GM04504 (cell line): ENCODE results near the gene ESYT1.
A peak's percentile ranks its signal among the peaks of the same experiment; 100 is the strongest.
"Not testable (repeated sequence)": the region's sequence is repeated elsewhere in the genome, so short reads cannot be mapped to it uniquely, and the experiment has no call there.

Experiments used
- DNase-seq: peaks from one replicate; pipeline ENCODE4 v3.0.0-alpha.2; 2012; ENCODE audit warnings: low read depth

The ESYT1 gene

DNA sequence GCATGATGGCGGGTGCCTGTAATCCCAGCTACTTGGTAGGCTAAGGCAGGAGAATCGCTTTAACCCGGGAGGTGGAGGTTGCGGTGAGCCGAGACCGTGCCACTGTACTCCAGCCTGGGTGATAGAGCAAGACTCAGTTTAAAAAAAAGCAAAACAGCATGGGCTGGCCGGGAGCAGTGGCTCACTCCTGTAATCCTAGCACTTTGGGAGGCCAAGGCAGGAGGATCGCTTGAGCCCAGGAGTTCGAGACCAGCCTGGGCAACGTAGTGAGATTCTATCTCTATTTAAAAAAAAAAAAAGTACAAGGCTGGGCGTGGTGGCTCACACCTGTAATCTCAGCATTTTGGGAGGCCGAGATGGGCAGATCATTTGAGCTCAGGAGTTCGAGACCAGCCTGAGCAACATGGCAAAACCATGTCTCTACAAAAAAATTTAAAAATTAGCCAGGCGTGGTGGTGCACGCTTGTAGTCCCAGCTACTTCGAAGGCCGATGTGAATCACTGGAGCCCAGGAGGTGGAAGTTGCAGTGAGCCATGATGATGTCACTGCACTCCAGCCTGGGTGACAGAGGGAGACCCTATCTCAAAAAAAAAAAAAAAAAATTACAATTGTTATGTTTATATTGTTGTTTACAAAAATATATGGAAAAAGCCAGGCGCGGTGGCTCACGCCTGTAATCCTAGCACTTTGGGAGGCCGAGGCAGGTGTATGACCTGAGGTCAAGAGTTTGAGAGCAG lies 28.6 kb downstream of the ESYT1 start:
- DNase-seq, result not testable (repeated sequence)

GRCh38 chr12:56157201-56158028 lies 29.3 kb downstream of the ESYT1 start:
- peak; percentile 71 for DNase-seq

DNA sequence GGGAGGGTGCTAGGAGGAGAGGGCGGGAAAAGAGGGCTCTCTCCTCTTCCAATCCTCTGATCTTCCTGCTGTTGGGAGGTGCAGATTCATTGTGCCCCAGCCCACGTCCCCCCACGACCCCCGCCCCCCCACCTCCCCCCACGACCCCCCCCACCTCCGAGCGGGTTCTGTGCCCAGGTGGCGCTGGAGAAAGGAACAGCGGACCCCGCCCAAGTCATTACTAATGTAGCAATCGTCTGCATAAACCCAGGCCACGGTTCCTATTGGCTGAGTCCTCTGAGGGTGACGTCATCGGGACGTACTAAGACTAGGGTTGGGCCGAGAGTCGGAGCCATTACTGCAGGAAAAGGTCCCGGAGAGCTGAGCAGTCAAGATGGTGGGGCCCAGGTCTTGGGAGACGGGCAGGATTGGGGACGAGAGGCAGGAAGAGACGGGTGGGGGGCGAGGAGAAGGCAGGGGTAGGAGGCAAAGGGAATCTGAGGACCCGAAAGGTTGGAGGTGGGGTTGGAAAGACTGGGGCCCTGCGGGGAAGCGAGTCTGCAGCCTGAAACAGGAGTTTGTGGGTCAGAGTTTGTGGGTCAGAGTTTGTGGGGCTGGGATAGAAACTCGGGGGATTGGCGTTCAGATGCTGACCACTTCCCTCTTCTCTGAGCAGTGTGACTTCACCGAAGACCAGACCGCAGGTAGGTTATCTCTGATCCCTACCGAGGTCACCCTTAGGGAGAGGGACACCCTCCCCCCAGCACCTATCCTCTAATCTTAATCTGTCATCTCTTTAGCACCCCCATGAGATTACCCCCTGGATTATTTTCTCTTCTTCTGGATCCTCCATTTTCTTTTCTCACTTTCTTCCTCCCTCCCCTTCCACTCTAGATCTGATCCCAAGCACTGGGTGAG lies 30.2 kb downstream of the ESYT1 start, which contains the start of gene MYL6:
Gene MYL6, plus strand, starts transcription at position 331 of the 897 bp plus-strand sequence. Its CDS starts 43 bp downstream, at position 374.
- DNase-seq, result peak; percentile 95

- DNase-seq, result peak; percentile 45
These were observed 30.9 kb downstream of the ESYT1 start for GRCh38 chr12:56158926-56159461.

DNA sequence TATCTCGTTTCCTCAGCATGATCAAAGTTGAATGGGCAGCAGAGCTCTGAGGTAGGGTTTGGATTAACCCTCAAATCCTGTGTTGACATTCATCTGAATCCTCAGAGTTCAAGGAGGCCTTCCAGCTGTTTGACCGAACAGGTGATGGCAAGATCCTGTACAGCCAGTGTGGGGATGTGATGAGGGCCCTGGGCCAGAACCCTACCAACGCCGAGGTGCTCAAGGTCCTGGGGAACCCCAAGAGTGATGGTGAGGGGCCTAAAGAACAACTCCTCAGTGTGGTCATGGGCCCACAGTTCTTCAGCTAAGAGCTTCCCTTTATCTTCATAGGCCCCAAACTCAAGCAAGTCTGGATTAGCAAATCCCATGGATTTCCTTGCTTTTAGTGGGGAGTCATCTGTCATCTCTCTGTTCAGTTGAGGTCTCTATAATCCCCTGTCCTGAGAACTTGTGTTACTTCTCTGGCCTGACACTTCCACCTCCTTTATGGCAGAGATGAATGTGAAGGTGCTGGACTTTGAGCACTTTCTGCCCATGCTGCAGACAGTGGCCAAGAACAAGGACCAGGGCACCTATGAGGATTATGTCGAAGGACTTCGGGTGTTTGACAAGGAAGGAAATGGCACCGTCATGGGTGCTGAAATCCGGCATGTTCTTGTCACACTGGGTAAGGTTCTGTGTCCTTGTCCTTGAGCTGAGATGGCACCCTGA lies 31.6 kb downstream of the ESYT1 start:
- no peak for DNase-seq

DNA sequence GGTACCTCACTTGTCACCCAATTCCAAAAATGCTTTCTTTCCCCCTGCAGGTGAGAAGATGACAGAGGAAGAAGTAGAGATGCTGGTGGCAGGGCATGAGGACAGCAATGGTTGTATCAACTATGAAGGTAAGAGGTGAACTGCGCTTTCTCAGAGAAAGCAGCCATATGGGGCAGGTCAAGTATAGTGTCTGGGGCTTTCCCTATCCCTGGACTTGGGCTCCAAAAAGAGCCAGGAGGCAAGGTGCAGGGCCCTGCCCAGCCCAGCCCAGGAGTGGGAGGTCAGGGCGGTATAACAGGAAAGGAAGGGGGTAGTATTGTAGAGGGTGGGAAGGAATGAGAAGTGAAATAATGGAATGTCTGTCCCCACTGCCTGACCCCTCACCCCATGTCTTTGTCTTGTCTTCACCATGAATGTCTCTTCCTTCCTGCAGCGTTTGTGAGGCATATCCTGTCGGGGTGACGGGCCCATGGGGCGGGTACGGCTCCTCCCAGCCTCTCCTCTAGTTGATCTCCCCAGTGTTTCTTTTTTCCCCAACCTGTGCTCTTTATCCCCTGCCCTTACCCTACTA lies 32.2 kb downstream of the ESYT1 start:
- DNase-seq, result no peak

GRCh38 chr12:56160894-56161689 lies 33.0 kb downstream of the ESYT1 start:
- DNase-seq, result no peak

- no peak for DNase-seq
These were observed 33.8 kb downstream of the ESYT1 start for GRCh38 chr12:56161690-56162351.

GRCh38 chr12:56162468-56163290 lies 34.6 kb downstream of the ESYT1 start:
- DNase-seq, result no peak

- DNase-seq, result no peak
These were observed 35.7 kb downstream of the ESYT1 start for GRCh38 chr12:56163533-56164344.

DNA sequence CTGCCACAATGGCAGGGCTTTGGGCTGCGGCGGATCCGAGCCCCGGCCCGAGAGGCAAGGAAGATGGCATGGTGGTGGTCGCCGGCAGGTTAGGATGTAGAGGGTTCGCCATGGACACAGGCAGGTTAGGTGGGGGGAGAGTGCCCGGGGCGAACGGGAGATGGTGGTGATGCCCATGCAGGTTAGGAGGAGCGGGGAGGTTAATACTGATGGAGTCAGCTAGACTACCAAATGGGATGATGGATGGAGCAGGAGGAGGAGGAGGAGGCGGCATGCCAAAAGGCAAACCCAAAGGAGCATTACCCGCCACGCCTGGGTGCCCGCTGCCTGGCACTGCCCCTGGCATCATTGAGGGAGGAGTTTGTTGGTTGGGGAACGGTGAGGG lies 36.3 kb downstream of the ESYT1 start:
- no peak for DNase-seq

- DNase-seq, result no peak
These were observed 37.3 kb downstream of the ESYT1 start for GRCh38 chr12:56165369-56165768.

DNA sequence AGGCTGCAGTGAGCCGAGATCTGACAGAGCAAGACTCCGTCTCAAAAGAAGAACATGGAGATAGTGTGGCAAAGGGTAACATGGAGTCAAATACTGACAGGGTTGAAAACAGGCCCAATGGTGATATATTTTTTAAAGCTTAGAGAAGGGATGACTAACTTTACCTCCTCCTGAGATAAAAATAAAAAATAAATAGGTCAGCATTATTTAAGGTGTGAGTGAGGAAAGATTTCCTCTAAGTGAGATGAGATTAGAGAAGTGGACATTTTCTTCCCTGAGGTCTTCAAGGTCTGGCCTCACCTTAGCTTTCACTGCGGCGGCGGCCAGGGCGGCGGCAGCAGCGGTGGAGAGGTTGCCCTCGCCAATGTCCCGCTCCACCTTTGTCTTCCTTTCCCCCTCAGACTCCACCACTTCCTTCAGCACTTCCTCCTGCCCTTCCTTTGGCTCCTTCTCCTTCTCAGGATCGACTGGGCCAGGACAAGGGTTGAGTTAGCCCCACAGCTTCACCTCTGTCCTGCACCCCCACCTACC lies 41.2 kb downstream of the ESYT1 start:
- DNase-seq, result no peak

- DNase-seq, result no peak
These were observed 44.8 kb downstream of the ESYT1 start for GRCh38 chr12:56172839-56173238.

DNA sequence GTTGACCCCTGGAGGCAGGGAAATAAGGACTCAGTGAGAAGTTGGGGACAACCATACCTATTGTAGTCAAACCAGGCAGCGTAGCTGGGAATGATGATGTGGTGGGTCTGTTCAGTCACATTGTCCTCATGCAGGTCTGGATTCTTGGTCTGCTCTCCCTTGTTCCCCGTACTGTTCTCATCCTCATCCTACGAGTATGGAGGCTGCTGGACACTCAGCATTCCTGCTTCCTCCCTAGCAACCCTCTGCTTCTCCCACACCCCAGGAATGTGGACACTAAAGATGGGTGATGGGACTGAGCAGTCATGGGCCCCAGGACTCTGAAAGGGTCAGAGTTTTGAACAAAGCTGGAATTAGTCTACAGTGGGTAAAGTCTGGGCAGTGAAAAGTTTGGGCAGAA lies 50.3 kb downstream of the ESYT1 start:
- no peak for DNase-seq

GRCh38 chr12:56186957-56187356 lies 58.9 kb downstream of the ESYT1 start:
- no peak for DNase-seq

- no peak for DNase-seq
These were observed 60.2 kb downstream of the ESYT1 start for GRCh38 chr12:56188131-56188777.
